NCI-H2171 (cell line): ENCODE measurements around the gene PPP2R3B.

Experiments used
- DNase-seq: peaks from one replicate; lab custom pipeline; 2025; lab: John Stamatoyannopoulos, UW

The PPP2R3B gene

GRCh38 chrX:302975-303374, 83.7 kb downstream of the PPP2R3B start:
- no peak for DNase-seq

- DNase-seq = no peak
These were observed 86.4 kb downstream of the PPP2R3B start for GRCh38 chrX:300334-300733.

GRCh38 chrX:298993-299392, 87.7 kb downstream of the PPP2R3B start:
- DNase-seq = no peak

GRCh38 chrX:295136-295535, 91.6 kb downstream of the PPP2R3B start:
- DNase-seq = no peak

GRCh38 chrX:292900-293897, 93.5 kb downstream of the PPP2R3B start:
- no peak for DNase-seq

- DNase-seq = no peak
These were observed 95.3 kb downstream of the PPP2R3B start for GRCh38 chrX:291411-291901.

- DNase-seq = no peak
These were observed 96.1 kb downstream of the PPP2R3B start for GRCh38 chrX:290476-291166.

- no peak for DNase-seq
These were observed 98.1 kb downstream of the PPP2R3B start for GRCh38 chrX:288561-288991.

- DNase-seq = no peak
These were observed 99.0 kb downstream of the PPP2R3B start for GRCh38 chrX:287670-288069.

- no peak for DNase-seq
These were observed 101.5 kb downstream of the PPP2R3B start for GRCh38 chrX:285076-285677.
